HG02852 (cell line): ENCODE data around the gene CCND1.

Source experiments
- ATAC-seq: cut with Tn5 transposase; IDR thresholded peaks from one replicate; pipeline ENCODE4 v1.9.1; 2021; ENCODE audit warnings: mild to moderate bottlenecking, moderate library complexity; ENCODE audit not compliant: unreplicated experiment

CCND1 gene

GRCh38 chr11:69640995-69641581 is at the start of gene CCND1:
Gene CCND1 (plus strand): TSS chr11:69641156. CDS start chr11:69641314, 158 bp downstream.
- ATAC-seq, result no peak

- ATAC-seq, result no peak
Measured at GRCh38 chr11:69592986-69593650, 47.8 kb upstream of the CCND1 start.

- ATAC-seq, result no peak
Measured at GRCh38 chr11:69593851-69594250, 47.1 kb upstream of the CCND1 start.

GRCh38 chr11:69594481-69594880 is 46.5 kb upstream of the CCND1 start:
- no peak for ATAC-seq

- ATAC-seq, result no peak
Measured at GRCh38 chr11:69595805-69596665, 44.9 kb upstream of the CCND1 start.

GRCh38 chr11:69598147-69598546 is 42.8 kb upstream of the CCND1 start:
- no peak for ATAC-seq

GRCh38 chr11:69599502-69599901 is 41.5 kb upstream of the CCND1 start:
- no peak for ATAC-seq

- ATAC-seq, result no peak
Measured at GRCh38 chr11:69600001-69600400, 41.0 kb upstream of the CCND1 start.

- no peak for ATAC-seq
Measured at GRCh38 chr11:69601011-69601975, 39.7 kb upstream of the CCND1 start.

- ATAC-seq, result no peak
Measured at GRCh38 chr11:69603111-69603836, 37.7 kb upstream of the CCND1 start.

GRCh38 chr11:69604055-69604454 is 36.9 kb upstream of the CCND1 start:
- ATAC-seq, result no peak

- no peak for ATAC-seq
Measured at GRCh38 chr11:69605737-69606526, 35.0 kb upstream of the CCND1 start.

- no peak for ATAC-seq
Measured at GRCh38 chr11:69609351-69609750, 31.6 kb upstream of the CCND1 start.

- ATAC-seq, result no peak
Measured at GRCh38 chr11:69611548-69612526, 29.1 kb upstream of the CCND1 start.

- ATAC-seq, result no peak
Measured at GRCh38 chr11:69613594-69613993, 27.4 kb upstream of the CCND1 start.

GRCh38 chr11:69614085-69614484 is 26.9 kb upstream of the CCND1 start:
- no peak for ATAC-seq

GRCh38 chr11:69615545-69616278 is 25.2 kb upstream of the CCND1 start:
- no peak for ATAC-seq
